GM18511 (cell line): ENCODE data around the gene DENND6B.

Source experiments
- ATAC-seq: cut with Tn5 transposase; IDR thresholded peaks from one replicate; pipeline ENCODE4 v1.9.1; 2021; ENCODE audit warnings: mild to moderate bottlenecking, moderate library complexity; ENCODE audit not compliant: unreplicated experiment

The DENND6B gene

GRCh38 chr22:50289942-50290630 lies 36.7 kb downstream of the DENND6B start:
- ATAC-seq, result no peak

GRCh38 chr22:50289151-50289941 lies 37.5 kb downstream of the DENND6B start:
- ATAC-seq, result no peak

GRCh38 chr22:50287731-50288130 lies 39.1 kb downstream of the DENND6B start:
- ATAC-seq, result no peak

GRCh38 chr22:50286701-50287318 lies 40.0 kb downstream of the DENND6B start:
- ATAC-seq, result no peak

- no peak for ATAC-seq
Observed at GRCh38 chr22:50286275-50286674, 40.5 kb downstream of the DENND6B start.

- ATAC-seq, result no peak
Observed at GRCh38 chr22:50285568-50286229, 41.1 kb downstream of the DENND6B start.

GRCh38 chr22:50284479-50284878 lies 42.3 kb downstream of the DENND6B start:
- no peak for ATAC-seq

GRCh38 chr22:50283821-50284220 lies 43.0 kb downstream of the DENND6B start:
- ATAC-seq, result no peak

- ATAC-seq, result no peak
Observed at GRCh38 chr22:50282361-50283155, 44.3 kb downstream of the DENND6B start.

GRCh38 chr22:50281957-50282356 lies 44.9 kb downstream of the DENND6B start:
- ATAC-seq, result no peak

GRCh38 chr22:50281384-50281760 lies 45.4 kb downstream of the DENND6B start:
- no peak for ATAC-seq

- no peak for ATAC-seq
Observed at GRCh38 chr22:50280708-50281383, 46.0 kb downstream of the DENND6B start.

- ATAC-seq, result no peak
Observed at GRCh38 chr22:50280022-50280707, 46.6 kb downstream of the DENND6B start.

GRCh38 chr22:50278956-50279619 lies 47.7 kb downstream of the DENND6B start:
- no peak for ATAC-seq

GRCh38 chr22:50278461-50278860 lies 48.4 kb downstream of the DENND6B start:
- no peak for ATAC-seq

- no peak for ATAC-seq
Observed at GRCh38 chr22:50277761-50278160, 49.1 kb downstream of the DENND6B start.

- peak; percentile 69 for ATAC-seq
Observed at GRCh38 chr22:50276143-50276542, 50.7 kb downstream of the DENND6B start.

- no peak for ATAC-seq
Observed at GRCh38 chr22:50275181-50276055, 51.4 kb downstream of the DENND6B start.
